ENCODE results near the gene MOK.

Gene MOK

GRCh38 chr14:102297436-102298170 is 7.4 kb downstream of the MOK start:
- no peak for TF ChIP-seq ZNF274 (IDR thresholded peaks at IDR 0.05; ENCODE audit: low read depth, low read length)
- no peak for TF ChIP-seq YY1 (IDR thresholded peaks at IDR 0.05; ENCODE audit: insufficient read depth, insufficient read length)
- no peak for TF ChIP-seq SUZ12 (IDR thresholded peaks at IDR 0.05; ENCODE audit: extremely low read depth, insufficient read depth, insufficient read length)
- Histone ChIP-seq H3K27me3 (ENCODE audit: insufficient read depth, insufficient read length) (no peaks in the 10 kb centered on the region), H3K36me3 (ENCODE audit: insufficient read depth, insufficient read length, low read length) (no peaks in the 10 kb centered on the region), H3K4me1 (ENCODE audit: insufficient read depth, insufficient read length) (no peaks in the 10 kb centered on the region), H3K9me3 (ENCODE audit: insufficient read depth, low read length) (peaks cover 8% of the 10 kb centered on the region; the same call in 1 of the 2 replicates), H3K4me3 (ENCODE audit: insufficient read length, low read depth) (no peak overlapping the region), H3K9ac (ENCODE audit: insufficient read length, low read depth) (no peak overlapping the region)
- no peak for DNase-seq (ENCODE audit: low read depth, low spot score)

GRCh38 chr14:102295270-102295669 is 9.7 kb downstream of the MOK start:
- TF ChIP-seq YY1 (IDR thresholded peaks at IDR 0.05; ENCODE audit: insufficient read depth, insufficient read length): no peak
- TF ChIP-seq ZNF274 (IDR thresholded peaks at IDR 0.05; ENCODE audit: low read depth, low read length): no peak
- TF ChIP-seq SUZ12 (IDR thresholded peaks at IDR 0.05; ENCODE audit: extremely low read depth, insufficient read depth, insufficient read length): no peak
- no peak for DNase-seq (ENCODE audit: low read depth, low spot score)
- Histone ChIP-seq H3K36me3 (ENCODE audit: insufficient read depth, insufficient read length, low read length) (no peaks in the 10 kb centered on the region), H3K9ac (ENCODE audit: insufficient read length, low read depth) (no peak overlapping the region), H3K27me3 (ENCODE audit: insufficient read depth, insufficient read length) (no peaks in the 10 kb centered on the region), H3K9me3 (ENCODE audit: insufficient read depth, low read length) (peaks cover 8% of the 10 kb centered on the region; the same call in 1 of the 2 replicates), H3K4me1 (ENCODE audit: insufficient read depth, insufficient read length) (no peaks in the 10 kb centered on the region), H3K4me3 (ENCODE audit: insufficient read length, low read depth) (no peak overlapping the region)

- no peak overlapping the region for H3K9ac ChIP-seq (ENCODE audit: insufficient read length, low read depth)
- no peak overlapping the region for H3K4me3 ChIP-seq (ENCODE audit: insufficient read length, low read depth)
- DNase-seq (ENCODE audit: low read depth, low spot score): no peak
- TF ChIP-seq ZNF274 (IDR thresholded peaks at IDR 0.05; ENCODE audit: low read depth, low read length) (no peak), SUZ12 (IDR thresholded peaks at IDR 0.05; ENCODE audit: extremely low read depth, insufficient read depth, insufficient read length) (no peak), YY1 (IDR thresholded peaks at IDR 0.05; ENCODE audit: insufficient read depth, insufficient read length) (no peak)
- H3K9me3 ChIP-seq (ENCODE audit: insufficient read depth, low read length): peaks cover 8% of the 10 kb centered on the region; the same call in 1 of the 2 replicates
- H3K27me3 ChIP-seq (ENCODE audit: insufficient read depth, insufficient read length): no peaks in the 10 kb centered on the region
- H3K4me1 ChIP-seq (ENCODE audit: insufficient read depth, insufficient read length): no peaks in the 10 kb centered on the region
- H3K36me3 ChIP-seq (ENCODE audit: insufficient read depth, insufficient read length, low read length): no peaks in the 10 kb centered on the region
Observed at GRCh38 chr14:102293781-102294180, 11.2 kb downstream of the MOK start.

DNA sequence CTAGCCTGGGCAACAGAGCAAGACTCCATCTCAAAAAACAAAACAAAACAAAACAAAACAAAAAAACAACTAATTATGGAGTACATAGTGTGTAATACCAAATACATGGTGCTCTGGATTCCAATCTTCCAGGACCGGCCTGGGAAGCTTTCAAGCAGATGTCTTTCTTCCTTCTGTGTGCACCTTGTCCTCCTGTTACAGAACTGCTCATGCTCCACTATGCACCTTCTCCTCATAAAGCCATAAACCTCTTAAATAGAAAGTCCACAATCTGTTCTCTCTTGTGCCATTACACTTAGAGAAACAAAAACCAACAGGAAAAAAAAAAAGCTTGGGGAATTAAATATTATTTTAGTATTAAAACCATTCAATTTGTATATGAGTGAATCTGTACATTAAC is 12.5 kb downstream of the MOK start:
- no peak for DNase-seq (ENCODE audit: low read depth, low spot score)
- peaks cover 2% of the 10 kb centered on the region; the same call in 1 of the 2 replicates for H3K9me3 ChIP-seq (ENCODE audit: insufficient read depth, low read length)
- no peak overlapping the region for H3K9ac ChIP-seq (ENCODE audit: insufficient read length, low read depth)
- H3K4me3 ChIP-seq (ENCODE audit: insufficient read length, low read depth): no peak overlapping the region
- no peak for TF ChIP-seq YY1 (IDR thresholded peaks at IDR 0.05; ENCODE audit: insufficient read depth, insufficient read length)
- TF ChIP-seq ZNF274 (IDR thresholded peaks at IDR 0.05; ENCODE audit: low read depth, low read length): no peak
- no peak for TF ChIP-seq SUZ12 (IDR thresholded peaks at IDR 0.05; ENCODE audit: extremely low read depth, insufficient read depth, insufficient read length)
- no peaks in the 10 kb centered on the region for H3K27me3 ChIP-seq (ENCODE audit: insufficient read depth, insufficient read length)
- no peaks in the 10 kb centered on the region for H3K4me1 ChIP-seq (ENCODE audit: insufficient read depth, insufficient read length)
- no peaks in the 10 kb centered on the region for H3K36me3 ChIP-seq (ENCODE audit: insufficient read depth, insufficient read length, low read length)

DNA sequence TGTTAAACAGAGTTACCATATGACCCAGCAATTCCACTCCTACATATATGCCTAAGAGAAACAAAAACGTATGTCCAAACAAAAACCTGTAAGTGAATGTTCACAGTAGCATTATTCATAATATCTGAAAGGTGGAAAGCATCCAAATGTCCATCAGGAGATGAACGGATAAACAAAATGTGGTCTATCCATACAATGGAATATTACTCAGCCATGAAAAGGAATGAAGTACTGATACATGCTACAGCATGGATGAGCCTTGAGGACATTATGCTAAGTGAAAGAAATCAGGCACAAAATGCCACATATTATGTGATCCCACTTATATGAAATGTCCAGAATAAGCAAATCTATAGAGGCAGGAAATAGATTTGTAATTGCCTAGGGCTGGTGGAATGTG is 16.8 kb downstream of the MOK start:
- H3K4me1 ChIP-seq (ENCODE audit: insufficient read depth, insufficient read length): no peaks in the 10 kb centered on the region
- no peaks in the 10 kb centered on the region for H3K9me3 ChIP-seq (ENCODE audit: insufficient read depth, low read length)
- no peak for TF ChIP-seq ZNF274 (IDR thresholded peaks at IDR 0.05; ENCODE audit: low read depth, low read length)
- TF ChIP-seq YY1 (IDR thresholded peaks at IDR 0.05; ENCODE audit: insufficient read depth, insufficient read length): no peak
- TF ChIP-seq SUZ12 (IDR thresholded peaks at IDR 0.05; ENCODE audit: extremely low read depth, insufficient read depth, insufficient read length): no peak

DNA sequence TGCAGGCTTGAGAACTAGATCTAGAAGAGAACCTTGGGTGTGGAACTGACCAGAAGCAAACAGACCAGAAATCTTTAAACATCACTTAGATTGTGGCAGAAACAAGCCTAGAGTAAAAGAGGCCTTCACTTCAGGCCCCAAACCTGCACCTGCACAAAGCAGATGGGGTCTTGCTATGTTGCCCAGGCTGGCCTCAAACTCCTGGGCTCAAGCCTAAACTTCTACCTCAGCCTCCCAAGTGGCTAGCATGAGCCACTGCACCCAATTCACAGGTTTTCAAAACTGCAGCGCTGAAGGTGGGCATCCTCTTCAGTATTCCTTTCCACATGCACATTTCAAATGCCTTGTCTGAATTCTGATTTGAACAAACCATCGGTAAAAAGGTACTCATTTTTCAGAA is 19.9 kb downstream of the MOK start:
- Histone ChIP-seq H3K27me3 (ENCODE audit: insufficient read depth, insufficient read length) (no peaks in the 10 kb centered on the region), H3K9me3 (ENCODE audit: insufficient read depth, low read length) (no peaks in the 10 kb centered on the region), H3K9ac (ENCODE audit: insufficient read length, low read depth) (no peak overlapping the region), H3K4me3 (ENCODE audit: insufficient read length, low read depth) (no peak overlapping the region), H3K4me1 (ENCODE audit: insufficient read depth, insufficient read length) (no peaks in the 10 kb centered on the region), H3K36me3 (ENCODE audit: insufficient read depth, insufficient read length, low read length) (no peaks in the 10 kb centered on the region)
- TF ChIP-seq ZNF274 (IDR thresholded peaks at IDR 0.05; ENCODE audit: low read depth, low read length): no peak
- no peak for TF ChIP-seq SUZ12 (IDR thresholded peaks at IDR 0.05; ENCODE audit: extremely low read depth, insufficient read depth, insufficient read length)
- no peak for TF ChIP-seq YY1 (IDR thresholded peaks at IDR 0.05; ENCODE audit: insufficient read depth, insufficient read length)
- DNase-seq (ENCODE audit: low read depth, low spot score): no peak

More for the DNA sequence above, 16.8 kb downstream of the MOK start:
- Histone ChIP-seq H3K4me3 (ENCODE audit: insufficient read length, low read depth) (no peak overlapping the region), H3K36me3 (ENCODE audit: insufficient read depth, insufficient read length, low read length) (no peaks in the 10 kb centered on the region), H3K27me3 (ENCODE audit: insufficient read depth, insufficient read length) (no peaks in the 10 kb centered on the region), H3K9ac (ENCODE audit: insufficient read length, low read depth) (no peak overlapping the region)
- no peak for DNase-seq (ENCODE audit: low read depth, low spot score)

DNA sequence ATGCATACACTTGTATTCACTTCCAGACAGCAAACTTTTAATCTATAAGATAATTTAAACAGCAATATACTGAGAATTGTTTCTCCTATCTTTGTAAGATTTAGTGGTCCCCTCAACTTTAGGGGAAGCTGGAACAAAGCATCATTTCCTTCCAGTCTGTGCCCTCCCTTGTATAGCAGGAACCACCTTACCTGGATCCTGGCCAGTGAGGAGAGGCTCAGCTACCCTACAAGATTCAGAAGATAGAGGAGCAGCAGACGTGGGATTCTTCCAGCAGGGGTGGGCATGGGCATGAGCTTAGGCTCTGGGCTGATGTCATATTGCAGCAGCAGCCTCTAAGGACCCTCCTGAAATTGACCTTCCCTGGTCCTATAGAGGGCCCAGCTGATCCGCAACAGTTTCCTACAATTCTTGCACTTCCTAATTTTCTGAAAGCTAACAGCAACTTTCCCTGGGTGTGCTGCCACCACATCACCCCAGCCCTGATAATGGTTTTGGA is 21.3 kb downstream of the MOK start:
- no peak for DNase-seq (ENCODE audit: low read depth, low spot score)
- H3K4me1 ChIP-seq (ENCODE audit: insufficient read depth, insufficient read length): no peaks in the 10 kb centered on the region
- H3K36me3 ChIP-seq (ENCODE audit: insufficient read depth, insufficient read length, low read length): no peaks in the 10 kb centered on the region
- no peak overlapping the region for H3K4me3 ChIP-seq (ENCODE audit: insufficient read length, low read depth)
- H3K9me3 ChIP-seq (ENCODE audit: insufficient read depth, low read length): no peaks in the 10 kb centered on the region
- TF ChIP-seq YY1 (IDR thresholded peaks at IDR 0.05; ENCODE audit: insufficient read depth, insufficient read length): no peak
- TF ChIP-seq ZNF274 (IDR thresholded peaks at IDR 0.05; ENCODE audit: low read depth, low read length): no peak
- no peak for TF ChIP-seq SUZ12 (IDR thresholded peaks at IDR 0.05; ENCODE audit: extremely low read depth, insufficient read depth, insufficient read length)
- H3K27me3 ChIP-seq (ENCODE audit: insufficient read depth, insufficient read length): no peaks in the 10 kb centered on the region
- H3K9ac ChIP-seq (ENCODE audit: insufficient read length, low read depth): no peak overlapping the region
